Endodermal cell (in vitro differentiated cells): ENCODE data around the gene GRM4. TPM values are rescaled to one million over a fixed set of nuclear protein-coding genes. Genes with fewer than 3 reads are reported as not detected.
A peak's percentile ranks its signal among the peaks of the same experiment; 100 is the strongest.

Source experiments
- DNase-seq: peaks from one replicate; pipeline ENCODE4 v3.0.0-alpha.2; 2017
- H3K27ac ChIP-seq: 2 replicates; pipeline ENCODE4 v1.5.1; 2013; ENCODE audit warnings: mild to moderate bottlenecking, low read depth, low read length, moderate library complexity
- H3K27me3 ChIP-seq: 2 replicates; pipeline ENCODE4 v1.6.1; 2013; ENCODE audit warnings: mild to moderate bottlenecking, low read length, moderate library complexity; ENCODE audit not compliant: insufficient read depth, control insufficient read depth, poor library complexity, severe bottlenecking
- H3K36me3 ChIP-seq: 2 replicates; pipeline ENCODE4 v1.7.0; 2013; ENCODE audit warnings: mild to moderate bottlenecking, low read length, moderate library complexity; ENCODE audit not compliant: control insufficient read depth, insufficient read depth
- H3K4me1 ChIP-seq: one replicate; pipeline ENCODE4 v1.7.0; 2013; ENCODE audit warnings: low read length; ENCODE audit not compliant: control insufficient read depth, insufficient read depth
- H3K4me3 ChIP-seq: 2 replicates; pipeline ENCODE4 v1.5.1; 2013; ENCODE audit warnings: mild to moderate bottlenecking, low read length, moderate library complexity
- H3K9ac ChIP-seq: 2 replicates; pipeline ENCODE4 v1.6.1; 2013; ENCODE audit warnings: mild to moderate bottlenecking, low read length, moderate library complexity; ENCODE audit not compliant: poor library complexity, severe bottlenecking; ENCODE audit errors: extremely low read depth
- H3K9me3 ChIP-seq: 2 replicates; pipeline ENCODE4 v1.6.1; 2013; ENCODE audit warnings: mild to moderate bottlenecking, low read length, moderate library complexity; ENCODE audit not compliant: control insufficient read depth
- H3K27ac Mint-ChIP-seq: 2 replicates; pipeline ENCODE4 v1.8.0; 2020; ENCODE audit warnings: mixed read lengths
- H3K27me3 Mint-ChIP-seq: 2 replicates; pipeline ENCODE4 v1.8.0; 2021; ENCODE audit warnings: mild to moderate bottlenecking, mixed read lengths; ENCODE audit not compliant: insufficient read depth
- H3K36me3 Mint-ChIP-seq: 2 replicates; pipeline ENCODE4 v1.8.0; 2020; ENCODE audit warnings: low read depth, mixed read lengths
- H3K4me1 Mint-ChIP-seq: 2 replicates; pipeline ENCODE4 v1.8.0; 2020; ENCODE audit warnings: mixed read lengths
- H3K4me3 Mint-ChIP-seq: 2 replicates; pipeline ENCODE4 v1.8.0; 2020; ENCODE audit warnings: mild to moderate bottlenecking, moderate library complexity, mixed read lengths
- H3K9me3 Mint-ChIP-seq: 2 replicates; pipeline ENCODE4 v1.8.0; 2020; ENCODE audit warnings: mild to moderate bottlenecking, mixed read lengths
- CTCF ChIP-seq: fragments of 200-600 bp; sonication (generic); conservative IDR thresholded peaks from 2 replicates; pipeline ENCODE4 v1.5.0; 2021; ENCODE audit warnings: antibody characterized with exemption, mild to moderate bottlenecking
- WGBS, 2 experiments: methylation state at CpG; one replicate each; pipeline versions ENCODE4 v1.1.5 to v1.1.7; 2013; ENCODE audit warnings: missing lambda C conversion rate in 2 of 2, mixed read lengths in 1 of 2; ENCODE audit not compliant: insufficient coverage in 1 of 2, insufficient read length in 1 of 2; 5-methylcytosine and 5-hydroxymethylcytosine counted together
- total RNA-seq, 2 donors: library from RNA; stranded (reverse); fragmentation: NEBNext Ultra II Directional in 1 of 2; extraction: Animal tissue kit (Norgen Biotek cat#: 25700) in 1 of 2; gene quantifications; 2 replicates in 1 of 2; 3 replicates in 1 of 2; pipeline ENCODE4 v1.2.1, GENCODE V29; 2021

Gene GRM4
- total RNA-seq, 2 donors from 2014 or later, result 3.1 to 9.1 TPM

- H3K9me3 ChIP-seq, result no peaks in the 10 kb centered on the region
- H3K27me3 Mint-ChIP-seq, result peaks cover 17% of the 10 kb centered on the region
- no peak overlapping the region for H3K4me3 Mint-ChIP-seq
- no peak overlapping the region for H3K4me3 ChIP-seq
- no peaks in the 10 kb centered on the region for H3K36me3 Mint-ChIP-seq
- TF ChIP-seq CTCF, result no peak
- no peak overlapping the region for H3K27ac ChIP-seq
- H3K27me3 ChIP-seq, result no peaks in the 10 kb centered on the region
- H3K36me3 ChIP-seq, result no peaks in the 10 kb centered on the region
- 60 to 69% methylated on average over 7 to 8 of the region's 8 CpGs for WGBS, 2 experiments
- no peaks in the 10 kb centered on the region for H3K9me3 Mint-ChIP-seq
- H3K27ac Mint-ChIP-seq, result peak overlapping the region; percentile 66
- peaks cover 13% of the 10 kb centered on the region for H3K4me1 ChIP-seq
- peaks cover 39% of the 10 kb centered on the region for H3K4me1 Mint-ChIP-seq
- no peak overlapping the region for H3K9ac ChIP-seq
- peak; percentile 78 for DNase-seq
Measured at GRCh38 chr6:34053721-34054120, 92.2 kb downstream of the GRM4 start.

GRCh38 chr6:34052918-34053608, 92.8 kb downstream of the GRM4 start:
- Mint-ChIP-seq H3K36me3 (no peaks in the 10 kb centered on the region), H3K27ac (peak overlapping the region; percentile 66), H3K4me3 (no peak overlapping the region), H3K9me3 (no peaks in the 10 kb centered on the region), H3K27me3 (peaks cover 17% of the 10 kb centered on the region), H3K4me1 (peaks cover 43% of the 10 kb centered on the region)
- Histone ChIP-seq H3K36me3 (no peaks in the 10 kb centered on the region), H3K4me3 (no peak overlapping the region), H3K27me3 (no peaks in the 10 kb centered on the region), H3K9ac (no peak overlapping the region), H3K4me1 (peaks cover 14% of the 10 kb centered on the region), H3K27ac (no peak overlapping the region), H3K9me3 (no peaks in the 10 kb centered on the region)
- 73 to 95% methylated on average over 4 to 7 of the region's 7 CpGs for WGBS, 2 experiments
- no peak for TF ChIP-seq CTCF
- DNase-seq, result peak; percentile 72

GRCh38 chr6:34052071-34052825, 93.6 kb downstream of the GRM4 start:
- no peak for DNase-seq
- peaks cover 43% of the 10 kb centered on the region for H3K4me1 Mint-ChIP-seq
- no peak overlapping the region for H3K4me3 ChIP-seq
- TF ChIP-seq CTCF, result no peak
- H3K27ac ChIP-seq, result no peak overlapping the region
- peaks cover 14% of the 10 kb centered on the region for H3K4me1 ChIP-seq
- H3K36me3 ChIP-seq, result no peaks in the 10 kb centered on the region
- H3K9me3 Mint-ChIP-seq, result no peaks in the 10 kb centered on the region
- H3K27me3 ChIP-seq, result peaks cover 7% of the 10 kb centered on the region
- H3K27me3 Mint-ChIP-seq, result peaks cover 23% of the 10 kb centered on the region
- no peak overlapping the region for H3K4me3 Mint-ChIP-seq
- no peaks in the 10 kb centered on the region for H3K36me3 Mint-ChIP-seq
- H3K9me3 ChIP-seq, result no peaks in the 10 kb centered on the region
- H3K27ac Mint-ChIP-seq, result no peak overlapping the region
- H3K9ac ChIP-seq, result no peak overlapping the region
- 81 to 89% methylated on average over 6 to 8 of the region's 8 CpGs for WGBS, 2 experiments
